C4-2B (cell line): ENCODE measurements around the gene HIP1.
"Not testable (repeated sequence)": the region's sequence is repeated elsewhere in the genome, so short reads cannot be mapped to it uniquely, and the experiment has no call there.

Experiments used
- H3K27ac ChIP-seq: fragments of 450-650 bp; 2 replicates; pipeline ENCODE4 v1.5.1; 2017
- CTCF ChIP-seq: fragments of 450-650 bp; conservative IDR thresholded peaks from 2 replicates; pipeline ENCODE4 v1.5.1; 2017; ENCODE audit warnings: mild to moderate bottlenecking
- ZFX ChIP-seq: fragments of 450-650 bp; IDR thresholded peaks from 2 replicates; pipeline ENCODE4 v1.6.1; 2017

HIP1 gene

GRCh38 chr7:75762350-75762917, 23.7 kb upstream of the HIP1 start:
- TF ChIP-seq CTCF (peak; percentile 89), ZFX (no peak)
- H3K27ac ChIP-seq: no peak overlapping the region

GRCh38 chr7:75761801-75762200, 23.1 kb upstream of the HIP1 start:
- H3K27ac ChIP-seq: not testable (repeated sequence)

GRCh38 chr7:75758491-75758890, 19.8 kb upstream of the HIP1 start:
- no peak for TF ChIP-seq CTCF
- no peak for TF ChIP-seq ZFX
- H3K27ac ChIP-seq: no peak overlapping the region

GRCh38 chr7:75757860-75758259, 19.1 kb upstream of the HIP1 start:
- no peak overlapping the region for H3K27ac ChIP-seq
- TF ChIP-seq CTCF (no peak), ZFX (no peak)

GRCh38 chr7:75756991-75757676, 18.4 kb upstream of the HIP1 start:
- H3K27ac ChIP-seq: no peak overlapping the region
- peak; percentile 75 for TF ChIP-seq CTCF
- TF ChIP-seq ZFX: no peak

GRCh38 chr7:75756206-75756990, 17.7 kb upstream of the HIP1 start:
- TF ChIP-seq ZFX: no peak
- TF ChIP-seq CTCF: no peak
- H3K27ac ChIP-seq: no peak overlapping the region

GRCh38 chr7:75743455-75743859, 4.7 kb upstream of the HIP1 start:
- TF ChIP-seq ZFX: no peak
- TF ChIP-seq CTCF: no peak
- no peak overlapping the region for H3K27ac ChIP-seq
